ENCODE results near the gene ZNHIT1. TPM values are rescaled to one million over a fixed set of nuclear protein-coding genes. Genes with fewer than 3 reads are reported as not detected.
"Not testable (repeated sequence)": the region's sequence is repeated elsewhere in the genome, so short reads cannot be mapped to it uniquely, and the experiment has no call there.

Gene ZNHIT1
- total and polyA plus RNA-seq, 4 experiments from 2014 or later, result 44.6 to 83.5 (median 53.5) TPM

- Mint-ChIP-seq H3K4me1 (peaks cover 7 to 25% (median 13%) of the 10 kb centered on the region in 4 donors), H3K9me3 (no peaks in the 10 kb centered on the region), H3K27me3 (peaks cover 11 to 15% of the 10 kb centered on the region in 2 donors), H3K27ac (no peak overlapping the region), H3K4me3 (peak overlapping the region in 5 of 8 donors; percentile 15 to 52 (median 44)), H3K36me3 (peaks cover 6 to 8% of the 10 kb centered on the region in 2 donors)
- no peak for DNase-seq
- Histone ChIP-seq H3K36me3 (ENCODE audit: insufficient read depth, low read length) (no peaks in the 10 kb centered on the region), H3K4me3 (ENCODE audit: low read length in 2 of 2) (no peak overlapping the region), H3K27ac (ENCODE audit: low read depth, low read length) (no peak overlapping the region), H3K9me3 (ENCODE audit: control insufficient read depth in 1 of 2, low read length in 2 of 2) (no peaks in the 10 kb centered on the region), H3K4me1 (ENCODE audit: insufficient read depth, low read length) (peaks cover 13% of the 10 kb centered on the region), H3K27me3 (ENCODE audit: insufficient read depth, low read length) (no peaks in the 10 kb centered on the region)
- intact Hi-C loops (cut with micrococcal nuclease), result no loop called here
- CTCF ChIA-PET (ENCODE audit: partially characterized antibody), result interaction anchor here (0.8 to 5.9 kb wide), 3 partner anchors 9 to 16 kb away, joined by 3 to 45 read pairs (median 4); partner anchors contain the start of genes PLOD3 and ZNHIT1
- POLR2A ChIA-PET (ENCODE audit: partially characterized antibody), result interaction anchor here (1.0 to 1.2 kb wide), 2 partner anchors 15 to 43 kb away, joined by 3 to 4 read pairs; partner anchors contain the start of genes FIS1 and PLOD3
Measured at GRCh38 chr7:101201695-101202602, 16.0 kb upstream of the ZNHIT1 start.

GRCh38 chr7:101202603-101202918 is 15.4 kb upstream of the ZNHIT1 start:
- intact Hi-C loops (cut with micrococcal nuclease), result no loop called here
- Mint-ChIP-seq H3K27me3 (peaks cover 11 to 14% of the 10 kb centered on the region in 2 donors), H3K9me3 (no peaks in the 10 kb centered on the region), H3K36me3 (peaks cover 6 to 9% of the 10 kb centered on the region in 2 donors), H3K4me3 (peak overlapping the region in 2 of 8 donors; percentile 26 to 52), H3K27ac (peak overlapping the region in 1 of 7 donors; percentile 4), H3K4me1 (peaks cover 7 to 25% (median 13%) of the 10 kb centered on the region in 4 donors)
- POLR2A ChIA-PET (ENCODE audit: partially characterized antibody), result interaction anchor here (1.0 to 1.2 kb wide), 2 partner anchors 15 to 42 kb away, joined by 3 to 4 read pairs; partner anchors contain the start of genes FIS1 and PLOD3
- Histone ChIP-seq H3K9me3 (ENCODE audit: control insufficient read depth in 1 of 2, low read length in 2 of 2) (no peaks in the 10 kb centered on the region), H3K4me1 (ENCODE audit: insufficient read depth, low read length) (peaks cover 13% of the 10 kb centered on the region), H3K36me3 (ENCODE audit: insufficient read depth, low read length) (no peaks in the 10 kb centered on the region), H3K27me3 (ENCODE audit: insufficient read depth, low read length) (no peaks in the 10 kb centered on the region), H3K27ac (ENCODE audit: low read depth, low read length) (no peak overlapping the region), H3K4me3 (ENCODE audit: low read length in 2 of 2) (no peak overlapping the region)
- CTCF ChIA-PET (ENCODE audit: partially characterized antibody), result interaction anchor here (0.8 to 5.9 kb wide), 2 partner anchors 10 to 15 kb away, joined by 4 to 45 read pairs; partner anchors contain the start of genes PLOD3 and ZNHIT1
- no peak for DNase-seq

GRCh38 chr7:101203740-101204738 is 13.9 kb upstream of the ZNHIT1 start:
- CTCF ChIA-PET (ENCODE audit: partially characterized antibody), result interaction anchor here (0.7 to 5.9 kb wide), 5 partner anchors 11 to 60 kb away, joined by 3 to 45 read pairs (median 7); partner anchors contain the start of genes FIS1, PLOD3 and ZNHIT1
- H3K27me3 Mint-ChIP-seq, result peaks cover 11 to 14% of the 10 kb centered on the region in 2 donors
- H3K27ac ChIP-seq (ENCODE audit: low read depth, low read length); H3K9me3 Mint-ChIP-seq; H3K36me3 ChIP-seq (ENCODE audit: insufficient read depth, low read length); H3K27me3 ChIP-seq (ENCODE audit: insufficient read depth, low read length); H3K9me3 ChIP-seq (ENCODE audit: control insufficient read depth in 1 of 2, low read length in 2 of 2); intact Hi-C loops (cut with micrococcal nuclease): not testable (repeated sequence)
- POLR2A ChIA-PET (ENCODE audit: partially characterized antibody), result interaction anchor here (2.2 to 3.1 kb wide), 2 partner anchors 14 to 40 kb away, joined by 16 to 18 read pairs; partner anchors contain the start of genes FIS1, PLOD3 and ZNHIT1
- DNase-seq, result peak in 4 of 5 donors; percentile 34 to 45 (median 40)
- H3K4me1 Mint-ChIP-seq, result peaks cover 7 to 25% (median 13%) of the 10 kb centered on the region in 4 donors
- H3K4me3 Mint-ChIP-seq, result peak overlapping the region; percentile 76 to 89 (median 82)
- peaks cover 13% of the 10 kb centered on the region for H3K4me1 ChIP-seq (ENCODE audit: insufficient read depth, low read length)
- H3K36me3 Mint-ChIP-seq, result peaks cover 16 to 18% of the 10 kb centered on the region in 2 donors
- peak overlapping the region; percentile 29 to 89 (median 71) for H3K27ac Mint-ChIP-seq
- H3K4me3 ChIP-seq (ENCODE audit: low read length in 2 of 2), result peak overlapping the region in 1 of 2 donors; percentile 6

GRCh38 chr7:101205901-101206664 is 11.9 kb upstream of the ZNHIT1 start:
- no peak overlapping the region for H3K4me3 ChIP-seq (ENCODE audit: low read length in 2 of 2)
- no peaks in the 10 kb centered on the region for H3K36me3 ChIP-seq (ENCODE audit: insufficient read depth, low read length)
- H3K27me3 ChIP-seq (ENCODE audit: insufficient read depth, low read length), result no peaks in the 10 kb centered on the region
- H3K9me3 ChIP-seq (ENCODE audit: control insufficient read depth in 1 of 2, low read length in 2 of 2), result no peaks in the 10 kb centered on the region
- H3K27ac Mint-ChIP-seq, result no peak overlapping the region
- intact Hi-C loops (cut with micrococcal nuclease), result no loop called here
- peak overlapping the region in 1 of 8 donors; percentile 5 for H3K4me3 Mint-ChIP-seq
- POLR2A ChIA-PET (ENCODE audit: partially characterized antibody), result interaction anchor here (1.6 to 3.1 kb wide), 2 partner anchors 12 to 38 kb away, joined by 4 to 16 read pairs; partner anchors contain the start of genes FIS1, PLOD3 and ZNHIT1
- H3K27ac ChIP-seq (ENCODE audit: low read depth, low read length), result no peak overlapping the region
- CTCF ChIA-PET (ENCODE audit: partially characterized antibody), result interaction anchor here (1.0 to 3.2 kb wide), 2 partner anchors 12 to 62 kb away, joined by 4 to 8 read pairs; partner anchors contain the start of genes PLOD3 and ZNHIT1
- H3K4me1 ChIP-seq (ENCODE audit: insufficient read depth, low read length), result peaks cover 10% of the 10 kb centered on the region
- H3K9me3 Mint-ChIP-seq, result no peaks in the 10 kb centered on the region
- no peak for DNase-seq
- peaks cover 3 to 4% of the 10 kb centered on the region in 2 donors for H3K27me3 Mint-ChIP-seq
- H3K36me3 Mint-ChIP-seq, result peaks cover 19 to 30% of the 10 kb centered on the region in 2 donors
- peaks cover 5 to 18% (median 10%) of the 10 kb centered on the region in 4 donors for H3K4me1 Mint-ChIP-seq

GRCh38 chr7:101206665-101207042 is 11.3 kb upstream of the ZNHIT1 start:
- CTCF ChIA-PET (ENCODE audit: partially characterized antibody), result interaction anchor here (1.5 kb wide), 1 partner anchor 62 kb away, joined by 4 read pairs; no protein-coding TSS in a partner anchor
- no peaks in the 10 kb centered on the region for H3K9me3 ChIP-seq (ENCODE audit: control insufficient read depth in 1 of 2, low read length in 2 of 2)
- peak overlapping the region in 1 of 7 donors; percentile 37 for H3K27ac Mint-ChIP-seq

GRCh38 chr7:101207459-101207858 is 10.5 kb upstream of the ZNHIT1 start:
- Histone ChIP-seq H3K4me1 (ENCODE audit: insufficient read depth, low read length) (peaks cover 8% of the 10 kb centered on the region), H3K27me3 (ENCODE audit: insufficient read depth, low read length) (no peaks in the 10 kb centered on the region), H3K9me3 (ENCODE audit: control insufficient read depth in 1 of 2, low read length in 2 of 2) (no peaks in the 10 kb centered on the region), H3K36me3 (ENCODE audit: insufficient read depth, low read length) (no peaks in the 10 kb centered on the region), H3K27ac (ENCODE audit: low read depth, low read length) (no peak overlapping the region), H3K4me3 (ENCODE audit: low read length in 2 of 2) (no peak overlapping the region)
- H3K9me3 Mint-ChIP-seq, result no peaks in the 10 kb centered on the region
- intact Hi-C loops (cut with micrococcal nuclease), result no loop called here
- ChIA-PET POLR2A (ENCODE audit: partially characterized antibody) (interaction anchor here (1.6 kb wide), 1 partner anchor 10 kb away, joined by 4 read pairs; the partner anchor contains the start of genes PLOD3 and ZNHIT1), CTCF (ENCODE audit: partially characterized antibody) (interaction anchor here (1.5 to 2.0 kb wide), 2 partner anchors 15 to 63 kb away, joined by 4 to 8 read pairs; no protein-coding TSS in a partner anchor)
- peak overlapping the region in 1 of 7 donors; percentile 67 for H3K27ac Mint-ChIP-seq
- peaks cover 5 to 13% (median 9%) of the 10 kb centered on the region in 4 donors for H3K4me1 Mint-ChIP-seq
- peaks cover 19 to 32% of the 10 kb centered on the region in 2 donors for H3K36me3 Mint-ChIP-seq
- DNase-seq, result no peak
- H3K27me3 Mint-ChIP-seq, result peaks cover 3 to 4% of the 10 kb centered on the region in 2 donors
- H3K4me3 Mint-ChIP-seq, result no peak overlapping the region

More at GRCh38 chr7:101206665-101207042, 11.3 kb upstream of the ZNHIT1 start:
- Histone ChIP-seq H3K4me1 (ENCODE audit: insufficient read depth, low read length) (peaks cover 8% of the 10 kb centered on the region), H3K27ac (ENCODE audit: low read depth, low read length) (no peak overlapping the region), H3K36me3 (ENCODE audit: insufficient read depth, low read length) (no peaks in the 10 kb centered on the region), H3K4me3 (ENCODE audit: low read length in 2 of 2) (no peak overlapping the region), H3K27me3 (ENCODE audit: insufficient read depth, low read length) (no peaks in the 10 kb centered on the region)
- Mint-ChIP-seq H3K36me3 (peaks cover 19 to 32% of the 10 kb centered on the region in 2 donors), H3K4me3 (no peak overlapping the region), H3K4me1 (peaks cover 5 to 15% (median 9%) of the 10 kb centered on the region in 4 donors), H3K27me3 (peaks cover 3 to 4% of the 10 kb centered on the region in 2 donors), H3K9me3 (no peaks in the 10 kb centered on the region)
- no peak for DNase-seq
- POLR2A ChIA-PET (ENCODE audit: partially characterized antibody), result interaction anchor here (1.6 kb wide), 1 partner anchor 11 kb away, joined by 4 read pairs; the partner anchor contains the start of genes PLOD3 and ZNHIT1
- intact Hi-C loops (cut with micrococcal nuclease), result no loop called here

Measured in CD4-positive, alpha-beta memory T cell (primary cell).